IMR-90 (cell line): ENCODE results near the gene KIAA0319L. TPM values are rescaled to one million over a fixed set of nuclear protein-coding genes. Genes with fewer than 3 reads are reported as not detected.
A peak's percentile ranks its signal among the peaks of the same experiment; 100 is the strongest.

Experiments
- ATAC-seq: fragments of 200-7000 bp; cut with Tn5 transposase; 2 replicates; pipeline ENCODE4 v1.9.1; 2020; ENCODE audit warnings: low read depth, mild to moderate bottlenecking, moderate library complexity
- BruUV-seq: library from RNA; stranded (reverse); fragments of 400-500 nt; replicated peaks from 2 replicates; lab custom pipeline; 2021; lab: Mats Ljungman, UMichigan
- CTCF ChIA-PET: fragments of 300-600 bp; formaldehyde crosslinking; extraction: SDS; loops from one replicate; lab custom pipeline; 2021; ENCODE audit warnings: antibody characterized with exemption; lab: Yijun Ruan, JAX
- POLR2A ChIA-PET: fragments of 300-600 bp; sonication (Branson Sonifier 250); formaldehyde crosslinking; loops from one replicate; lab custom pipeline; 2022; ENCODE audit warnings: antibody characterized with exemption; ENCODE audit not compliant: unreplicated experiment; lab: Charles Lee
- DNase-seq: peaks from one replicate; pipeline ENCODE4 v3.0.0; 2013
- H2AFZ ChIP-seq: replicated peaks from 2 replicates; pipeline ENCODE3; 2013; ENCODE audit warnings: low read length, mild to moderate bottlenecking; ENCODE audit not compliant: poor library complexity
- H2AK5ac ChIP-seq: 2 replicates; pipeline ENCODE4 v1.6.1; 2013; ENCODE audit warnings: low read depth, low read length, inconsistent platforms
- H2AK9ac ChIP-seq: replicated peaks from 2 replicates; pipeline ENCODE3; 2013; ENCODE audit warnings: mild to moderate bottlenecking, low read depth, low read length, moderate library complexity; ENCODE audit not compliant: poor library complexity
- H2BK120ac ChIP-seq: 2 replicates; pipeline ENCODE4 v1.6.1; 2013; ENCODE audit warnings: low read depth, low read length, inconsistent platforms
- H2BK15ac ChIP-seq: 3 replicates; pipeline ENCODE4 v1.6.1; 2013; ENCODE audit warnings: low read depth, low read length, inconsistent platforms
- H2BK20ac ChIP-seq: 2 replicates; pipeline ENCODE4 v1.6.1; 2013; ENCODE audit warnings: low read depth, mild to moderate bottlenecking, inconsistent platforms, low read length, moderate library complexity
- H2BK5ac ChIP-seq: 2 replicates; pipeline ENCODE4 v1.6.1; 2013; ENCODE audit warnings: mild to moderate bottlenecking, low read depth, low read length, inconsistent platforms; ENCODE audit not compliant: poor library complexity, severe bottlenecking
- H3K14ac ChIP-seq: replicated peaks from 2 replicates; pipeline ENCODE4 v1.6.1; 2013; ENCODE audit warnings: low read depth, low read length, inconsistent platforms
- H3K18ac ChIP-seq: 2 replicates; pipeline ENCODE4 v1.6.1; 2013; ENCODE audit warnings: low read depth, low read length, control low read depth
- H3K23ac ChIP-seq: 2 replicates; pipeline ENCODE4 v1.6.1; 2013; ENCODE audit warnings: low read depth, low read length, inconsistent platforms
- H3K27ac ChIP-seq: 2 replicates; pipeline ENCODE4 v1.5.1; 2013; ENCODE audit warnings: mild to moderate bottlenecking, control low read depth, low read length; ENCODE audit not compliant: insufficient read depth
- H3K27me3 ChIP-seq: 2 replicates; pipeline ENCODE4 v1.6.1; 2013; ENCODE audit warnings: low read length; ENCODE audit not compliant: control insufficient read depth, insufficient read depth
- H3K36me3 ChIP-seq: 2 replicates; pipeline ENCODE4 v1.6.1; 2013; ENCODE audit warnings: low read length, mixed read lengths; ENCODE audit not compliant: control insufficient read depth, insufficient read depth
- H3K4ac ChIP-seq: 2 replicates; pipeline ENCODE4 v1.6.1; 2013; ENCODE audit warnings: low read depth, low read length, inconsistent platforms
- H3K4me1 ChIP-seq: 2 replicates; pipeline ENCODE4 v1.6.1; 2013; ENCODE audit warnings: low read length, mixed read lengths; ENCODE audit not compliant: control insufficient read depth, insufficient read depth
- H3K4me2 ChIP-seq: 2 replicates; pipeline ENCODE4 v1.6.1; 2013; ENCODE audit warnings: low read depth, mild to moderate bottlenecking, control low read depth, low read length, moderate library complexity
- H3K4me3 ChIP-seq: 2 replicates; pipeline ENCODE4 v1.5.1; 2013; ENCODE audit warnings: low read depth, mild to moderate bottlenecking, control low read depth, low read length, moderate library complexity; ENCODE audit not compliant: insufficient read depth
- H3K56ac ChIP-seq: 2 replicates; pipeline ENCODE4 v1.6.1; 2013; ENCODE audit warnings: low read length, inconsistent platforms; ENCODE audit not compliant: insufficient read depth; ENCODE audit errors: extremely low read depth
- H3K79me1 ChIP-seq, 2 experiments: 2 replicates each; pipeline ENCODE4 v1.6.1; 2013; ENCODE audit warnings: low read length in 2 of 2, inconsistent platforms in 1 of 2, low read depth in 1 of 2
- H3K9ac ChIP-seq: 2 replicates; pipeline ENCODE4 v1.6.1; 2013; ENCODE audit warnings: low read depth, low read length, control low read depth
- H3K9me1 ChIP-seq: 2 replicates; pipeline ENCODE4 v1.6.1; 2013; ENCODE audit warnings: low read length, inconsistent platforms; ENCODE audit not compliant: insufficient read depth
- H3K9me3 ChIP-seq: 2 replicates; pipeline ENCODE4 v1.6.1; 2013; ENCODE audit warnings: low read length; ENCODE audit not compliant: control insufficient read depth, insufficient read depth
- H4K20me1 ChIP-seq: 2 replicates; pipeline ENCODE4 v1.6.1; 2013; ENCODE audit warnings: low read length, inconsistent platforms; ENCODE audit not compliant: insufficient read depth
- H4K5ac ChIP-seq: 2 replicates; pipeline ENCODE4 v1.6.1; 2013; ENCODE audit warnings: mild to moderate bottlenecking, low read depth, low read length, control low read depth
- H4K8ac ChIP-seq, 2 experiments: 2 replicates each; pipeline ENCODE4 v1.6.1; 2013; ENCODE audit warnings: low read depth in 2 of 2, low read length in 2 of 2, control low read depth in 1 of 2, inconsistent platforms in 1 of 2
- H4K91ac ChIP-seq: 2 replicates; pipeline ENCODE4 v1.6.1; 2013; ENCODE audit warnings: low read depth, low read length, inconsistent platforms; ENCODE audit not compliant: insufficient read depth
- CEBPB ChIP-seq: IDR thresholded peaks from 2 replicates; pipeline ENCODE4 v1.6.1; 2012; ENCODE audit warnings: low read depth, low read length, improper control_type of control experiment
- FOS ChIP-seq: fragments of 150-350 bp; IDR thresholded peaks from 2 replicates; pipeline ENCODE4 v1.6.1; 2016; ENCODE audit warnings: low read depth, low read length
- MAFK ChIP-seq: IDR thresholded peaks from 2 replicates; pipeline ENCODE4 v1.6.1; 2012; ENCODE audit warnings: low read depth, low read length, improper control_type of control experiment
- SMC3 ChIP-seq: fragments of 150-350 bp; IDR thresholded peaks from 2 replicates; pipeline ENCODE4 v1.6.1; 2016; ENCODE audit warnings: low read depth, mild to moderate bottlenecking, antibody characterized with exemption, low read length, moderate library complexity
- WGBS, 2 experiments: methylation state at CpG; one replicate each; pipeline versions ENCODE4 v1.1.5 to v1.1.7; 2013; ENCODE audit warnings: missing lambda C conversion rate in 2 of 2; ENCODE audit not compliant: insufficient read length in 1 of 2; ENCODE audit errors: extremely low coverage in 2 of 2; 5-methylcytosine and 5-hydroxymethylcytosine counted together
- dilution Hi-C: fragments of 300-500 bp; cut with HindIII; formaldehyde crosslinking; loops from one replicate; pipeline ENCODE4 v1.14.3; 2018; ENCODE audit warnings: low sequenced_read_pairs; ENCODE audit not compliant: unreplicated experiment
- in situ Hi-C: fragments of 300-500 bp; cut with MboI; formaldehyde crosslinking; loops from 3 replicates; pipeline ENCODE4 v1.14.3; 2019; ENCODE audit warnings: low sequenced_read_pairs, inconsistent platforms, mixed read lengths
- intact Hi-C: fragments of 100-400 bp; cut with micrococcal nuclease; formaldehyde crosslinking; loops from 2 replicates; pipeline ENCODE4 v1.10.0; 2022
- polyA plus RNA-seq, 3 experiments: library from polyadenylated mRNA; depleted of rRNA; stranded (reverse); fragments of >200 nt; gene quantifications; 2 replicates each; pipeline ENCODE4 v1.2.3, GENCODE V29; 2012; ENCODE audit warnings: low replicate concordance in 1 of 3
- total RNA-seq: library from RNA; depleted of rRNA; stranded (reverse); fragments of >200 nt; gene quantifications from 2 replicates; pipeline ENCODE4 v1.2.3, GENCODE V29; 2012

Gene KIAA0319L
- total and polyA plus RNA-seq, 2 of the 4 experiments (the other 2 are of a cell fraction) = 38.0 to 49.8 TPM

DNA sequence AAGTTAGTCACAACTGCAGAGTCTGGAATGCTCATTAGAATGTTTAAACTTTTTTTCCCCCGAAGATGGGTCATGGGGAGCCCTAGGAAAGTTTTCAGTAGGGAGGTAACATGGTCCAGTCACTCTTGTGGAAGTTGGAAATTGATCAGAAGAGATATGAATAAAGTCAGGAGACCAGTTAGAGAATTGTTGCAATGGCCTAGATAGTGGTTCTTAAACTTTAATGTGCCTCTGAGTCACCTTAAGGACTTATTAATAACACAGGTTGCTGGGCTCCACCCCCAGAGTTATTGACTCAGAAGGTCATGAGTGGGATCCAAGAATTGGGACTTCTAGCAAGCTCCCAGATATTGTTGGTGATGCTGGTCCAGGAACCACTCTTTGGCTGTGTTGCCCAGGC is 12.7 kb upstream of the KIAA0319L start:
- POLR2A ChIA-PET = no interaction called here
- H3K4ac ChIP-seq = no peak overlapping the region
- H2BK5ac ChIP-seq = no peak overlapping the region
- BruUV-seq = no TSS peak
- no peak overlapping the region for H3K14ac ChIP-seq
- no peak overlapping the region for H2BK120ac ChIP-seq
- intact Hi-C loops (loop anchor here (1.0 kb wide), 3 partner anchors 145 to 204 kb away; no protein-coding TSS in a partner anchor), dilution Hi-C loops (no loop called here), in situ Hi-C loops (loop anchor here (5.0 to 10.0 kb wide), 3 partner anchors 157 to 375 kb away; partner anchors contain the start of gene SFPQ)
- H3K9me3 ChIP-seq = no peaks in the 10 kb centered on the region
- H3K56ac ChIP-seq = no peak overlapping the region
- no peak overlapping the region for H2BK15ac ChIP-seq
- H3K9ac ChIP-seq = no peak overlapping the region
- no peak overlapping the region for H3K4me3 ChIP-seq
- DNase-seq (peak; percentile 65), ATAC-seq (no peak)
- H3K9me1 ChIP-seq = no peaks in the 10 kb centered on the region
- no peak overlapping the region for H3K18ac ChIP-seq
- no peak overlapping the region for H2AK9ac ChIP-seq
- H3K4me1 ChIP-seq = no peaks in the 10 kb centered on the region; the same call in 1 of the 2 replicates
- CTCF ChIA-PET = no interaction called here
- H3K23ac ChIP-seq = peak overlapping the region; percentile 55; the same call in 1 of the 2 replicates
- H2AK5ac ChIP-seq = no peak overlapping the region
- peaks cover 7% of the 10 kb centered on the region for H4K20me1 ChIP-seq
- no peak overlapping the region for H4K91ac ChIP-seq
- peaks cover 0 to 1% of the 10 kb centered on the region in 2 experiments; a peak in 1 of 4 replicates for H3K79me1 ChIP-seq
- H3K4me2 ChIP-seq = no peak overlapping the region
- H2BK20ac ChIP-seq = no peak overlapping the region
- H3K27ac ChIP-seq = no peak overlapping the region
- TF ChIP-seq SMC3 (no peak), FOS (peak; percentile 20; the same call in 1 of the 2 replicates), MAFK (no peak), CEBPB (no peak)
- H3K36me3 ChIP-seq = peaks cover 11% of the 10 kb centered on the region
- no peak overlapping the region for H4K5ac ChIP-seq
- no peak overlapping the region for H2AFZ ChIP-seq
- H3K27me3 ChIP-seq = peaks cover 26% of the 10 kb centered on the region
- 50% methylated on average over 1 of the region's 1 CpG; no CpG with 5 or more reads in 1 of the 2 experiments for WGBS, 2 experiments
- no peak overlapping the region for H4K8ac ChIP-seq
